Epithelial cell of proximal tubule (primary cell): ENCODE results near the gene CALU. TPM values are rescaled to one million over a fixed set of nuclear protein-coding genes. Genes with fewer than 3 reads are reported as not detected.

ENCODE experiments used
- DNase-seq: peaks from one replicate; pipeline ENCODE4 v3.0.0-alpha.2; 2011; ENCODE audit warnings: low read depth
- H3K4me3 ChIP-seq: 2 replicates; pipeline ENCODE4 v1.5.1; 2011; ENCODE audit warnings: low read depth, mild to moderate bottlenecking, low read length
- total RNA-seq: library from RNA; depleted of rRNA; stranded (reverse); fragments of >200 nt; gene quantifications from 2 replicates; pipeline ENCODE4 v1.2.3, GENCODE V29; 2015
- TF ChIP-seq, protein P1 (sequence below): conservative IDR thresholded peaks from 2 replicates; pipeline ENCODE4 v1.5.1; 2012; ENCODE audit warnings: low read depth, mild to moderate bottlenecking, low read length

The CALU gene
- total RNA-seq, 1 donor from 2014 or later, result 174 TPM

DNA sequence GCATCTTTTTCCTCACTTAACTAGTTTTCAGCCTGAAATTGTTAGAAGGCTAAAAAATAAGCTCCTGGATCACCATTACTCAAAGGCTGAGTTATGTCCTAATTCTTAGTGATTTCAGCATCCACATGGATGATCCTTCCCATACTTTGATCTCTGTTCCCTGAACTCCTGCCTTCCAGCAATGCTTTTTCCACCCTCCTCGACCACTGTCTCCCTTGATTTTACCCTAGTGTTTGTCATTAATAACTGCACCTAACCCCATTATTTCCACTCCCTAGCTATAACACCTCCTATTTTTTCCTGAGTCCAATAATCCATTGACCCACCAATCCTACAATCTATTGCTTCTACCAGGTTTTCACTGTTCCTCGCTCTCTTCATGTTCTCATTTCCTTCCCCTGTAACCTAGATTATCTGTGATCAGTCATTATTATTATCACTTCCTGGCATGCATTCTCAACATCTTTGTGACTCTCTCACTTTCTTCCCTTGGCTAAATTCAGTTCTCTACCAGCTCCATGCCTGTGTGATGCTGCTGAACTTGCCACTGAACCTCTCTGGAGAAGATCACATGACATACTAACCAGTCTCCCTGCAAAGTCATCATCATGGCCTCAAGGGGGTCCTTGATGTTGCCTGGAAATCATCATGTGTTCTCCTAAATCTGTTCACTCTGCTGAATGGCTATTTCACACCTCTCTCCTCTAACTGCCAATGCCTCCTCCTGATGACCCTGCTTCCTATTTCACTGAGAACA, 6.5 kb upstream of the CALU start:
- no peak for DNase-seq
- H3K4me3 ChIP-seq, result no peak overlapping the region
- TF ChIP-seq, protein P1, sequence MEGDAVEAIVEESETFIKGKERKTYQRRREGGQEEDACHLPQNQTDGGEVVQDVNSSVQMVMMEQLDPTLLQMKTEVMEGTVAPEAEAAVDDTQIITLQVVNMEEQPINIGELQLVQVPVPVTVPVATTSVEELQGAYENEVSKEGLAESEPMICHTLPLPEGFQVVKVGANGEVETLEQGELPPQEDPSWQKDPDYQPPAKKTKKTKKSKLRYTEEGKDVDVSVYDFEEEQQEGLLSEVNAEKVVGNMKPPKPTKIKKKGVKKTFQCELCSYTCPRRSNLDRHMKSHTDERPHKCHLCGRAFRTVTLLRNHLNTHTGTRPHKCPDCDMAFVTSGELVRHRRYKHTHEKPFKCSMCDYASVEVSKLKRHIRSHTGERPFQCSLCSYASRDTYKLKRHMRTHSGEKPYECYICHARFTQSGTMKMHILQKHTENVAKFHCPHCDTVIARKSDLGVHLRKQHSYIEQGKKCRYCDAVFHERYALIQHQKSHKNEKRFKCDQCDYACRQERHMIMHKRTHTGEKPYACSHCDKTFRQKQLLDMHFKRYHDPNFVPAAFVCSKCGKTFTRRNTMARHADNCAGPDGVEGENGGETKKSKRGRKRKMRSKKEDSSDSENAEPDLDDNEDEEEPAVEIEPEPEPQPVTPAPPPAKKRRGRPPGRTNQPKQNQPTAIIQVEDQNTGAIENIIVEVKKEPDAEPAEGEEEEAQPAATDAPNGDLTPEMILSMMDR, result no peak

DNA sequence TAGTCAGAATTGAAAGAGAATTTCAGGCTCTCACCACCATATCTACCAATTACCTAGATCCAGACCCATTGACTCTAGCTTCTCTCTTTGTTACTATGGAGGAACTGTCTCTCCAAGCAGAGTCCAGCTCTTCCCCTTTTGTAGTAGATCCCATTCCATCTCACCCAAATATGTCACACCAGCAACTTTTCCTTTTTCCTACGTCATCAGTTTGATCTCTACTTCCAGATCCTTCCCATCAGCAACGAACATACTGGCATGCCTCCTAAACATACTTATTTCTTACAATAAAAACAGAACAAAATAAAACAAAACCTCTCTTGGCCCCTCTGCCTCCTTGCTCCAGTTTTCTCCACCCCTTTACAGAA, 5.9 kb upstream of the CALU start:
- no peak overlapping the region for H3K4me3 ChIP-seq
- no peak for DNase-seq
- TF ChIP-seq, protein P1, result no peak

DNA sequence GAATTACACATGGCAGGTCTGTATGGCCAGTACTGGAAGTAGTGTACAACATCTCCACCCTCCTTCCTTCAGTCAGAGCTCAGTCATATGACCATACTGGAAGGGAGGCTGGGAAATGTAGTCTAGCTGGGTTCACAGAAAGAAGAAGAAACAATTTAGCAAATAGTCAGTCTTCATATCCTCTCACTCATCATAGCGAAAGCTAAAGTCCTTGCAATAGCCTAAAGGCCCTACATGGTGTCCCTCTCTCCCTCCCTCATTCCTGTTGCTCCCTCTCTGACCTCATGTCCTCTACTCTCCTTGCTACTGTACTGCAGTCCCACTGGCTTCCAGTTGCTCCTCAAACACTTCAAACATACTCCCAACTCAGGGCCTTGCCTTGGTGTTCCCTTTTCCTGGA, 4.3 kb upstream of the CALU start:
- no peak for DNase-seq
- TF ChIP-seq, protein P1, result no peak
- no peak overlapping the region for H3K4me3 ChIP-seq

DNA sequence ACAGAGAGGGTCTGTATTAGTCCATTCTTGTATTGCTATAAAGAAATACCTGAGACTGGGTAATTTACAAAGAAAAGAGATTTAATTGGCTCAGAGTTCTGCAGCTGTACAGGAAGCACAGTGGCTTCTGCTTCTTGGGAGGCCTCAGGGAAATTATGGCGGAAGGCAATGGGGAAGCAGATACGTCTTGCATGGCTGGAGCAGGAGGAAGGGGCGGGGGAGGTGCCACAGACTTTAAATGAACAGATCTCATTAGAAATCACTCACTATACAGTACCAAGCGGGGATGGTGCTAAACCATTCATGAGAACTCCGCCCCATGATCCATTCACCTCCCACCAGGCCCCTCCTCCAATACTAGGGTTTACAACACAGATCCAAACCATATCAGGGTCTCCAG, 3.7 kb upstream of the CALU start:
- no peak overlapping the region for H3K4me3 ChIP-seq
- no peak for DNase-seq
- TF ChIP-seq, protein P1, result no peak

DNA sequence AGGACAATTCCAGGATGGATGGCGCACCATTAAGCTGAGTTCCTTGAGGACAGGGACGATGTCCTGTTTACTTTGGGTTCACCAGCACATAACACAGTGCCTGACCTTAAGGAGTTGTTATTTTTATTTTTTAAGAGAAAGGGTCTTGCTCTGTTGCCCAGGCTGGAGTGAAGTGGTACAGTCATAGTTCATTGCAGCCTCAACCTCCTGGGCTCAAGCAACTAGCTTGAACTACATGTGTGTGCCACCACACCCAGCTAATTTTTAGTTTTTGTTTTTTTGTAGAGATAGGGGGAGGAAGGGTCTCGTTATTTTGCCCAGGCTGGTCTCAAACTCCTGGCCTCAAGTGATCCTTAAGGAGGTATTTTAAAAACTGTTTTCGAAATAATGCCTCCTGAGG, 1.7 kb upstream of the CALU start:
- TF ChIP-seq, protein P1, result no peak
- DNase-seq, result no peak
- no peak overlapping the region for H3K4me3 ChIP-seq

DNA sequence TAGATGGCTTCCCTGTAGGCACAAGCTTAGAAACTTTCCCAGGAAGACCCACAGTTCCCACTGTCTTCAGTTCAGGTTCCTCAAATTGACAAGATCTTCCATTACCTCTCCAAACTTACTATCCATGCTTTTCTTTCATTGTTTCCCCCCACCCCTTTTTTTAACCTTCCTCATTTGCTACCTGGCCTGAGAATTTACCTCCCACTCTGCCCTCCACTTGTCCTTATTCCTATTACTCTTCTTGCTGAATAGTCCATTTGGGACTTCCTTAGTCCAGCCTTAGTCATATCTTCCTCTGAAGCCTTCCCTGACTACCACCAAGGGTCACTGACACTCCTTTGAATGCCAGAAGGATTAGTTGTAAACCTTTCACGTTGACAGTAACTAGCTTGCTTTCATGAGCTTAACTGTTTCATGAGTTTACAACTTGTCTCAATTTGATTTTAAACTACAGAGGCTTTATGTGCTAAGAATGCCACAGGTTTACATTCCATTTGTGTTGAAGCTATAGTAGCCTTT, 1.2 kb upstream of the CALU start:
- peak; percentile 68 for DNase-seq
- TF ChIP-seq, protein P1, result no peak
- no peak overlapping the region for H3K4me3 ChIP-seq

DNA sequence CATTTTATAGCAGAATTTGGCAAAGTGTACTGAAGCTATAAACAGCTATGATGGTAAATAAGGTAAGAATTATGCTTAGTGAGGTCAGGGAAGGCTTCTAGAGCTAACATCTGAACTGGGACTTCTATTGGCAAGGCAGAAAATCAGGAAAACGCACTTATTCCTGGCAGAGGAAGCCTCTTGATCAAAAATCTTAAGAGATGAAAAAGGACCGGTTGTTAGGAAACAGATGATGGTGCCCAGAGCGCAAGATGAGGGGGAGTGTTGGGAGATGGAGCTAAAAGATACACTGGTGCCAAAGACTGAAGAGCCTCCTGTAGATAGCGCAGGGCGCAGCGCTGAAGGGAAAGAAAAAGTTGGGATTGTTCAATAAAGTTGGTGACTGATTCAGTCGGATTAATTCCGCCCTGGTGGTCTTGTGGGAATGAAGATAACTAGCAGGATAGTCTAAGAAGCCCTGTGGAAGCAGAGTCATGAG, 550 bp upstream of the CALU start:
- no peak for DNase-seq
- TF ChIP-seq, protein P1, result no peak
- peak overlapping the region; percentile 95 for H3K4me3 ChIP-seq
